A549 (cell line): ENCODE measurements around the gene EPHB1. TPM values are rescaled to one million over a fixed set of nuclear protein-coding genes. Genes with fewer than 3 reads are reported as not detected.

ENCODE experiments used
- ATAC-seq, 2 experiments: fragments of 200-7000 bp in 1 of 2; fragments of >200 bp in 1 of 2; cut with Nextera tagmentation in 1 of 2; cut with Tn5 transposase in 1 of 2; 3 replicates each; pipeline versions ENCODE4 v1.8.0 to v1.9.1; 2018 to 2020; ENCODE audit warnings: mild to moderate bottlenecking in 1 of 2, moderate library complexity in 1 of 2
- CTCF ChIA-PET: fragments of 300-600 bp; sonication (Branson Sonifier 250); formaldehyde crosslinking; extraction: SDS; loops from one replicate; lab custom pipeline; 2021; ENCODE audit warnings: antibody characterized with exemption, inconsistent platforms; lab: Yijun Ruan, JAX
- POLR2A ChIA-PET: fragments of 350-600 bp; formaldehyde crosslinking; extraction: SDS; loops from one replicate; lab custom pipeline; 2021; ENCODE audit warnings: antibody characterized with exemption, inconsistent platforms; lab: Yijun Ruan, JAX
- DNase-seq, 2 experiments: peaks; one replicate each; pipeline versions ENCODE4 v3.0.0 to v3.0.0-alpha.2; 2011 to 2016; ENCODE audit warnings: low read depth in 1 of 2, low spot score in 1 of 2
- FAIRE-seq: peaks from 2 replicates; lab custom pipeline; 2011; peaks lifted over from hg19 to GRCh38; lab: Jason Lieb, UNC
- H3K27ac ChIP-seq, 2 experiments: fragments of >200 bp; sonication (Bioruptor Twin); formaldehyde crosslinking; 3 replicates each; pipeline ENCODE4 v1.5.1; 2016 to 2017
- H3K4me1 ChIP-seq: fragments of >200 bp; sonication (Bioruptor Twin); formaldehyde crosslinking; 3 replicates; pipeline ENCODE4 v1.6.1; 2016
- H3K4me2 ChIP-seq: fragments of >200 bp; sonication (Bioruptor Twin); formaldehyde crosslinking; 3 replicates; pipeline ENCODE4 v1.6.1; 2016
- H3K4me3 ChIP-seq: fragments of >200 bp; sonication (Bioruptor Twin); formaldehyde crosslinking; 3 replicates; pipeline ENCODE4 v1.5.1; 2016
- H3K9me3 ChIP-seq: fragments of >200 bp; sonication (Bioruptor Twin); formaldehyde crosslinking; 3 replicates; pipeline ENCODE4 v1.6.1; 2016
- BHLHE40 ChIP-seq: IDR thresholded peaks from 2 replicates; pipeline ENCODE4 v1.6.1; 2012; ENCODE audit warnings: low read depth, low read length, inconsistent platforms
- CBX8 ChIP-seq: fragments of 200-600 bp; sonication (generic); IDR thresholded peaks from 2 replicates; pipeline ENCODE4 v1.6.1; 2016
- CEBPB ChIP-seq, 2 experiments: fragments of >200 bp in 1 of 2; sonication (Bioruptor Twin) in 1 of 2; formaldehyde crosslinking in 1 of 2; IDR thresholded peaks; 2 replicates each; pipeline ENCODE4 v1.6.1; 2012 to 2016
- CHD4 ChIP-seq: fragments of 200-600 bp; sonication (generic); IDR thresholded peaks from 2 replicates; pipeline ENCODE4 v1.6.1; 2016; ENCODE audit warnings: antibody characterized with exemption, mild to moderate bottlenecking, borderline replicate concordance
- EHMT2 ChIP-seq: fragments of 200-600 bp; sonication (generic); IDR thresholded peaks from 2 replicates; pipeline ENCODE4 v1.6.1; 2016; ENCODE audit warnings: antibody characterized with exemption, low read depth, mild to moderate bottlenecking, moderate library complexity
- FOXS1 ChIP-seq: fragments of 250-450 bp; sonication (Bioruptor Pico); IDR thresholded peaks from 2 replicates; pipeline ENCODE4 v1.5.0; 2020; ENCODE audit warnings: mild to moderate bottlenecking, moderate library complexity
- GATA3 ChIP-seq: IDR thresholded peaks from 2 replicates; pipeline ENCODE4 v1.6.1; 2012; ENCODE audit warnings: borderline replicate concordance
- HES2 ChIP-seq: fragments of >200 bp; sonication (Bioruptor Twin); formaldehyde crosslinking; IDR thresholded peaks from 2 replicates; pipeline ENCODE4 v1.6.1; 2016
- HEYL ChIP-seq: fragments of 250-450 bp; sonication (Bioruptor Pico); IDR thresholded peaks from 2 replicates; pipeline ENCODE4 v1.8.0; 2021; ENCODE audit warnings: mild to moderate bottlenecking, moderate library complexity
- HOXA7 ChIP-seq: fragments of 250-450 bp; sonication (Bioruptor Pico); IDR thresholded peaks from 2 replicates; pipeline ENCODE4 v1.5.0; 2020; ENCODE audit warnings: mild to moderate bottlenecking, moderate library complexity
- HOXB13 ChIP-seq: fragments of 250-450 bp; sonication (Bioruptor Pico); IDR thresholded peaks from 2 replicates; pipeline ENCODE4 v1.5.0; 2020; ENCODE audit warnings: low read depth, mild to moderate bottlenecking, moderate library complexity
- HOXB5 ChIP-seq: fragments of 250-450 bp; sonication (Bioruptor Pico); IDR thresholded peaks from 2 replicates; pipeline ENCODE4 v1.5.0; 2020; ENCODE audit warnings: mild to moderate bottlenecking, moderate library complexity
- KDM1A ChIP-seq: fragments of 200-600 bp; sonication (generic); IDR thresholded peaks from 2 replicates; pipeline ENCODE4 v1.6.1; 2016; ENCODE audit warnings: low read depth, mild to moderate bottlenecking
- MAFK ChIP-seq: fragments of 450-650 bp; IDR thresholded peaks from 2 replicates; pipeline ENCODE4 v1.6.1; 2014; ENCODE audit not compliant: partially characterized antibody
- POLR2AphosphoS2 ChIP-seq: conservative IDR thresholded peaks from 2 replicates; pipeline ENCODE4 v1.6.1; 2012; ENCODE audit warnings: low read length, improper control_type of control experiment, inconsistent platforms
- SMC3 ChIP-seq: fragments of >200 bp; sonication (Bioruptor Twin); formaldehyde crosslinking; IDR thresholded peaks from 3 replicates; pipeline ENCODE4 v1.6.1; 2018; ENCODE audit warnings: inconsistent platforms
- SREBF2 ChIP-seq: fragments of 450-650 bp; IDR thresholded peaks from 2 replicates; pipeline ENCODE4 v1.6.1; 2014; ENCODE audit warnings: mild to moderate bottlenecking, moderate library complexity
- TFCP2L1 ChIP-seq: fragments of 250-450 bp; sonication (Bioruptor Pico); IDR thresholded peaks from 2 replicates; pipeline ENCODE4 v1.5.0; 2021; ENCODE audit warnings: mild to moderate bottlenecking
- USF2 ChIP-seq: fragments of 450-650 bp; IDR thresholded peaks from 2 replicates; pipeline ENCODE4 v1.6.1; 2014; ENCODE audit warnings: antibody characterized with exemption
- ZC3H11A ChIP-seq: fragments of 450-650 bp; IDR thresholded peaks from 2 replicates; pipeline ENCODE4 v1.6.1; 2014; ENCODE audit warnings: antibody characterized with exemption, mild to moderate bottlenecking
- WGBS: methylation state at CpG from one replicate; pipeline ENCODE4 v1.1.6; 2017; ENCODE audit errors: missing lambda C conversion rate; 5-methylcytosine and 5-hydroxymethylcytosine counted together
- polyA plus RNA-seq, 4 experiments: library from polyadenylated mRNA; depleted of rRNA in 3 of 4; stranded (reverse); fragments of >200 nt; fragmentation: RNase III in 1 of 4; extraction: RNeasy Plus Mini Kit Qiagen cat#74134 plus additional on column Dnase treatment in 1 of 4; gene quantifications; 2 replicates in 3 of 4; 3 replicates in 1 of 4; pipeline ENCODE4 v1.2.3, GENCODE V29; 2011 to 2017
- TF ChIP-seq, protein P1 (sequence below): IDR thresholded peaks from 2 replicates; pipeline ENCODE4 v1.6.1; 2012
- TF ChIP-seq, protein P2 (sequence below): fragments of >200 bp; sonication (Bioruptor Twin); formaldehyde crosslinking; IDR thresholded peaks from 3 replicates; pipeline ENCODE4 v1.5.1; 2016
- TF ChIP-seq, protein P3 (sequence below): fragments of 250-450 bp; sonication (Bioruptor Pico); IDR thresholded peaks from 2 replicates; pipeline ENCODE4 v1.5.0; 2020; ENCODE audit warnings: low read depth, mild to moderate bottlenecking, moderate library complexity

Gene EPHB1
- polyA plus RNA-seq, 2 of the 4 experiments (the other 2 are of a cell fraction): 0.18 to 0.21 TPM

- TF ChIP-seq SMC3: no peak
- TF ChIP-seq USF2: no peak
- TF ChIP-seq HES2: no peak
- no peak for TF ChIP-seq HOXA7 (CRISPR knock-in tag)
- no peak for TF ChIP-seq HEYL (CRISPR knock-in tag)
- no peak for TF ChIP-seq CHD4
- TF ChIP-seq CEBPB (IDR thresholded peaks at IDR 0.05): no peak
- TF ChIP-seq, all 56 proteins: peak for 0
- POLR2A ChIA-PET: no interaction called here
Measured at GRCh38 chr3:135089451-135089850, 294.4 kb downstream of the EPHB1 start.

DNA sequence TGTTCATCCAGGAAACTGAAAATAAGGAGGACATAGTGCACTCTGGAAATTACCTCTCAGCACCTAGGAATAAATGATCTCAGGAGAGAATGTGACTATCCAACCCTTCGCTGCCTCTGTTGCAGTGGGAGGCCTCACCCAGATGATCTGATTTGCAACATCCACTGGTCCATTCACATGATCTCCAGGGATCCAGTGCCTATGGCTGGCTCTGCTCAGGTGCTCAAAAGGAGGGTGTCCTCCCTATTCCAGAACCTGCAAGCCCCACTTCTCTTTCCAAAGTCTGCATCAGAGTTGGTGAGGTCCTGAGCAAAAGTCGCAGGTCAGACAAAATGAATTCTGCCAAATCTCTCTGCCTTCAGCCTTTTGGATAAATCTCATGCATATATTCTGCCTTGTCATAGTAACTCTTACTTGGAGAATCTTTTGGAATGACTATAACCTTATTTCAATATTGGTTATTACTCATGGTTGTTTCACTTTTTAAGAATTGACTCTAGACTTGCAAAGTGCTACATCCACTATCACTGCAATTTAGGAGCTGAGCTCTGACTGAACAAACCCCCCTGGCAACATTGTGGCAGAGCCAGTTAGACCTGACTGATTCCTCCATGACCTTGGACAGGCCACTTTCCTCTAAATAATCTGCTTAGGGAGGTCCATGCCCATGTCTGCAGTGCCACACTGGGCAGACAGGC, 295.1 kb downstream of the EPHB1 start:
- FAIRE-seq (no peak), DNase-seq (no peak), ATAC-seq (no peak)
- Histone ChIP-seq H3K4me3 (no peak overlapping the region), H3K27ac (no peak overlapping the region), H3K9me3 (no peaks in the 10 kb centered on the region), H3K4me2 (no peak overlapping the region), H3K4me1 (no peaks in the 10 kb centered on the region)
- ChIA-PET CTCF (no interaction called here), POLR2A (no interaction called here)
- 4% methylated on average over 2 of the region's 2 CpGs for WGBS
- TF ChIP-seq KDM1A (no peak), FOXS1 (CRISPR knock-in tag) (no peak), CBX8 (no peak), HOXB5 (no peak), EHMT2 (no peak), CHD4 (no peak), SREBF2 (no peak), BHLHE40 (no peak), GATA3 (no peak), HOXA7 (CRISPR knock-in tag) (no peak), HOXB13 (CRISPR knock-in tag) (no peak)
- TF ChIP-seq, protein P1, sequence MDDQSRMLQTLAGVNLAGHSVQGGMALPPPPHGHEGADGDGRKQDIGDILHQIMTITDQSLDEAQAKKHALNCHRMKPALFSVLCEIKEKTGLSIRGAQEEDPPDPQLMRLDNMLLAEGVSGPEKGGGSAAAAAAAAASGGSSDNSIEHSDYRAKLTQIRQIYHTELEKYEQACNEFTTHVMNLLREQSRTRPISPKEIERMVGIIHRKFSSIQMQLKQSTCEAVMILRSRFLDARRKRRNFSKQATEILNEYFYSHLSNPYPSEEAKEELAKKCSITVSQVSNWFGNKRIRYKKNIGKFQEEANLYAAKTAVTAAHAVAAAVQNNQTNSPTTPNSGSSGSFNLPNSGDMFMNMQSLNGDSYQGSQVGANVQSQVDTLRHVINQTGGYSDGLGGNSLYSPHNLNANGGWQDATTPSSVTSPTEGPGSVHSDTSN: no peak
- TF ChIP-seq, protein P2, sequence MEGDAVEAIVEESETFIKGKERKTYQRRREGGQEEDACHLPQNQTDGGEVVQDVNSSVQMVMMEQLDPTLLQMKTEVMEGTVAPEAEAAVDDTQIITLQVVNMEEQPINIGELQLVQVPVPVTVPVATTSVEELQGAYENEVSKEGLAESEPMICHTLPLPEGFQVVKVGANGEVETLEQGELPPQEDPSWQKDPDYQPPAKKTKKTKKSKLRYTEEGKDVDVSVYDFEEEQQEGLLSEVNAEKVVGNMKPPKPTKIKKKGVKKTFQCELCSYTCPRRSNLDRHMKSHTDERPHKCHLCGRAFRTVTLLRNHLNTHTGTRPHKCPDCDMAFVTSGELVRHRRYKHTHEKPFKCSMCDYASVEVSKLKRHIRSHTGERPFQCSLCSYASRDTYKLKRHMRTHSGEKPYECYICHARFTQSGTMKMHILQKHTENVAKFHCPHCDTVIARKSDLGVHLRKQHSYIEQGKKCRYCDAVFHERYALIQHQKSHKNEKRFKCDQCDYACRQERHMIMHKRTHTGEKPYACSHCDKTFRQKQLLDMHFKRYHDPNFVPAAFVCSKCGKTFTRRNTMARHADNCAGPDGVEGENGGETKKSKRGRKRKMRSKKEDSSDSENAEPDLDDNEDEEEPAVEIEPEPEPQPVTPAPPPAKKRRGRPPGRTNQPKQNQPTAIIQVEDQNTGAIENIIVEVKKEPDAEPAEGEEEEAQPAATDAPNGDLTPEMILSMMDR: no peak
- TF ChIP-seq, protein P3, sequence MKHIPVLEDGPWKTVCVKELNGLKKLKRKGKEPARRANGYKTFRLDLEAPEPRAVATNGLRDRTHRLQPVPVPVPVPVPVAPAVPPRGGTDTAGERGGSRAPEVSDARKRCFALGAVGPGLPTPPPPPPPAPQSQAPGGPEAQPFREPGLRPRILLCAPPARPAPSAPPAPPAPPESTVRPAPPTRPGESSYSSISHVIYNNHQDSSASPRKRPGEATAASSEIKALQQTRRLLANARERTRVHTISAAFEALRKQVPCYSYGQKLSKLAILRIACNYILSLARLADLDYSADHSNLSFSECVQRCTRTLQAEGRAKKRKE (CRISPR knock-in tag): no peak
- TF ChIP-seq, all 56 proteins: peak for 0

More at GRCh38 chr3:135089451-135089850, 294.4 kb downstream of the EPHB1 start:
- no peaks in the 10 kb centered on the region for H3K9me3 ChIP-seq
- H3K27ac ChIP-seq: no peak overlapping the region
- FAIRE-seq (no peak), DNase-seq (no peak), ATAC-seq (no peak)
- H3K4me2 ChIP-seq: no peak overlapping the region
- CTCF ChIA-PET: no interaction called here
- H3K4me1 ChIP-seq: no peaks in the 10 kb centered on the region
- H3K4me3 ChIP-seq: no peak overlapping the region
- 2% methylated on average over 5 of the region's 5 CpGs for WGBS

DNA sequence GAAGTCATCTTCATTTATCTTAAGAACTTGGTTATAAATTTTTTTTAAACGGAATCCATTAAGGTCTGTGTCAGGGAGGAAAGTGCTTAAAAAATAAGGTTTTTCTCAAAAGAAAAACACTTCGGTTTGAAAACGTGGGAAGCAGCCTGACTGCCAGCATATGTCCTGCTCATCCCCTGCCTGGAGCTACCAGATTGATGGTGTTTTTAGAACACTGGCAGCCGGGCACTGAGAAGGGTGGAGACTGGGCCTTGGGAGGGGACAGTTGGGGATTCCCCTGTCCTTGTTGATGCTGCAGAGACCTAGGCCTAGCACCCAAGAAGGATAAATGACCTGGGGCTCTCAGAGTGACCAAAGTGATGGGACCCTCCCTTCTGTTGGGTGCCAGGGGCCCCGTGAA, 296.9 kb downstream of the EPHB1 start:
- H3K4me1 ChIP-seq: no peaks in the 10 kb centered on the region
- no peak overlapping the region for H3K4me3 ChIP-seq
- FAIRE-seq: no peak
- H3K9me3 ChIP-seq: no peaks in the 10 kb centered on the region
- 3% methylated on average over 5 of the region's 5 CpGs for WGBS
- ChIA-PET CTCF (no interaction called here), POLR2A (no interaction called here)
- TF ChIP-seq HES2 (no peak), POLR2AphosphoS2 (no peak), TFCP2L1 (CRISPR knock-in tag) (no peak), MAFK (no peak), FOXS1 (CRISPR knock-in tag) (no peak), ZC3H11A (no peak)
- DNase-seq: no peak
- no peak overlapping the region for H3K4me2 ChIP-seq
- ATAC-seq: no peak
- no peak overlapping the region for H3K27ac ChIP-seq
